Spleen (tissue), 7 donors: ENCODE measurements around the gene ESYT2.

Experiments used
- CTCF ChIP-seq, 11 experiments: fragments of 200-600 bp in 7 of 11; fragments of 450-650 bp in 4 of 11; sonication (generic) in 4 of 11; IDR thresholded peaks in 8 of 11; conservative IDR thresholded peaks in 3 of 11; 1 replicate in 7 of 11; 2 replicates in 4 of 11; pipeline versions ENCODE4 v1.4.0 to v1.8.0; 2016 to 2021; ENCODE audit warnings: antibody characterized with exemption in 11 of 11, inconsistent platforms in 4 of 11, mild to moderate bottlenecking in 1 of 11
- POLR2AphosphoS5 ChIP-seq, 3 donors: sonication (generic); formaldehyde crosslinking; IDR thresholded peaks; one replicate each; pipeline ENCODE4 v1.5.1; 2017; ENCODE audit warnings: antibody characterized with exemption in 3 of 3
- donor health status: DM: no; HTN: no; CAD: no; lungs with moderate emphysema.
- donor health status: DM: no; HTN: no; CAD: no.
- donor health status: DM: no; HTN: no; CAD: no.

GRCh38 chr7:158751199-158751598 lies 78.1 kb downstream of the ESYT2 start:
- TF ChIP-seq CTCF (IDR thresholded peaks at IDR 0.05 in 8 of 11, conservative IDR thresholded peaks at IDR 0.05 in 3 of 11), result no peak
- TF ChIP-seq POLR2AphosphoS5 (IDR thresholded peaks at IDR 0.05), result no peak
